Kidney tubule cell (primary cell): ENCODE measurements around the gene CAPN1.

ENCODE experiments used
- DNase-seq: peaks from one replicate; pipeline ENCODE4 v3.0.0-alpha.2; 2018; ENCODE audit warnings: low spot score

Gene CAPN1

DNA sequence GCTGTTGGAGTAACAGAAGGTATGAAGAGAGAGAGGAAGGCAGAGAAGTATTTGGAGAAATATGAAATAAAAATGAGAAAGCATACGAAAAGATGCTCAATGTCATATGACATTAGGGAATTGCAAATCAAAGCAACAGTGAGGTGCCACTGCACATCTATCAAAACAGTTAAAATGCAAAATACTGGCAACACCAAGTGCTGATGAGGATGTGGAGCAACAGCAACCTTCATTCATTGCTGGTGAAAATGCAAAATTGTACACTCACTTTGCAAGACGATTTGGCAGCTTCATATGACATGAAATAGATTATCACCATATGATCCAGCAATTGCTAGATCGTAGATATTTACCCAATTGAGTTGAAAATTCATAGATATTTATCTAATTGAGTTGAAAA is 21.1 kb upstream of the CAPN1 start:
- DNase-seq = no peak

DNA sequence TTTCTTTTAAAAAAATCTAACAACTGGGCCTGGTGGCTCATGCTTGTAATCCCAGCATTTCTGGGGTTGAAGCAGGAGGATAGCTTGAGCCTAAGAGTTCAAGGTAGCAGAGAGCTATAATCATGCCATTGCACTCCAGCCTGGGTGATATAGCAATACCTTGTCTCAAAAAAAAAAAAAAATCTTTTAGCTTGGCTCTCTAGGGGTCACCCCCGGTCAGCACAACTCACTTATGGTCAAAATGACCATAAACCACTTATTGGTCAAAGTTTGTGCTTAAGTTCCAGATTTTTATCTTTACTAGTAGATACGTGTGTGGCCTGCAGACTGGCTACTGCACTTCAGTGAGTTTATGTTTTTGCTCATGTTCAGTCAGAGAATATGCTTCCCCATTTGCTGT is 18.0 kb upstream of the CAPN1 start:
- DNase-seq = no peak

DNA sequence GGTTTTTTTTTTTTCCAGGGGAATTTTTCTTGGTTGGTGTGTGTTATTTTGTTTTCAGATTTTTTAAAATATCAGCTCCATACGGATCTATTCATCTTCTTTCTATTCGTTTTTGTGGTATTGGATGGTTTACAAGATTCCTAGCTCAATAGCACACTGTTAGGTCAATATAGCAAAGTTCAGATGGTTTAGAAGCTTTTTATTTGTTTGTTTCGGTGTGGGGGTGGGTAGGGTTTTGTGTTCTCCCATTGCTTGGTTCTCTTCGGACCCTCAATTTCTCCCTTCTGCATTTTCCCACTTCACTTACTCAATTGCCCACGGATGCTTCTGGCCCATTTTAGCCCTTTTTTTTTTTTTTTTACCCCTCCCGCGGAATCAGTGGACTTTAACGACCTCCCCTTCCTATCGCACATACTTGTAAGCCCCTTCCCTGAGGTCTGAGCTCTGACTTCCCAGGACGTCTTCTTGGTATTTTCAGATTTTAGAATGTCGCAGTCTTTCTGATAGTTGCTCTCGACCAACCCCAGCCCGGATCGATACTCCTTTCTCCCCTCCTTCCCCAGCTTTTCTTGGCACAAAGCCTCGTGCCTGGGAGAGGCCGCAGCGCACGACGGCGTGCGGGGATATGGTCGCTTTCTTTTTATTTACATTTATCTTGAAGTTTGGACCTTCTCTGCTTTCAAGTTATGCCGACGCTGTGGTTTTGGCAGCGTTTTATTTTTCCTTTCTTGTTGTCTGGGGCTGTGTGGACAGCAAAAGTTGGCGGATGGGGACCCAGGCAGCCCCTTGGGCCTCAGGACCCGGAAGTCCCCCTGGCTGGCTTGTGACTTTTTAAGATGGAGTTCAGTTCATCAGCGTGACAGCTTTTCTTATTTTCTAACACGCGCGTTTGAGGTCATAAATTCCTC is 16.1 kb upstream of the CAPN1 start:
- no peak for DNase-seq

DNA sequence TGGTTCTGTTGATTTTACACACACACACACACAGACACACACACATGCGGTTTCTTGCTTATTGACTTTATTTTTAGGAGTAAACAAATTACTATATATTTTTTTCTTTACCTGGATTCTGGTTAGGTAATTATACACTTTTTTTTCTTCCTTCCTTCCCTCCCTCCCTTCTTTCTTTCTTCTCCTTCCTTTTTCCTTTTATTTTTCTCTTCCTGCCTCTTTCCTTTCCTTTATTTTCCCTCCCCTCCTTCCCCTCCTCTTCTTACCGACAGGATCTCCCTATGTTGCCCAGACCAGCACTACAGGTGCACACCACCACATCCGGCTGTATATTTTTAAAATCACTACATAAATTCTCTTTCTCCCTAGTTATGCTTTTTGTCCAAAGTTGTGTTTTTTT is 14.8 kb upstream of the CAPN1 start:
- no peak for DNase-seq

DNA sequence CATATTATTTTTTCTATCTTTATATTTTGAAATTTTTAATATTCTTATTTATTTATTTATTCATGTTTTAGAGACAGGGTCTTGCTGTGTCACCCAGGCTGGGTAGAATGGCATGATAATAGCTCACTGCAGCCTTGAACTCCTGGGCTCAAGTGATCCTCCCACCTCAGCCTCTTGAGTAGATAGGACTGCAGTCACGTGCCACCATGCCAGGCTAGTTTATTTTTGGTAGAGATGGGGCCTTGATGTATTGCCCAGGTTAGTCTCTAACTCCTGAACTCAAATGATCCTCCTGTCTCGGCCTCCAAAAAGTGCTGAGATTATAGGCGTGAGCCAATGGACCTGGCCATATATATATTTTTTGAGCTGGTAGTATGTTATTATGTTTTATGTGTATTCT is 14.1 kb upstream of the CAPN1 start:
- no peak for DNase-seq

DNA sequence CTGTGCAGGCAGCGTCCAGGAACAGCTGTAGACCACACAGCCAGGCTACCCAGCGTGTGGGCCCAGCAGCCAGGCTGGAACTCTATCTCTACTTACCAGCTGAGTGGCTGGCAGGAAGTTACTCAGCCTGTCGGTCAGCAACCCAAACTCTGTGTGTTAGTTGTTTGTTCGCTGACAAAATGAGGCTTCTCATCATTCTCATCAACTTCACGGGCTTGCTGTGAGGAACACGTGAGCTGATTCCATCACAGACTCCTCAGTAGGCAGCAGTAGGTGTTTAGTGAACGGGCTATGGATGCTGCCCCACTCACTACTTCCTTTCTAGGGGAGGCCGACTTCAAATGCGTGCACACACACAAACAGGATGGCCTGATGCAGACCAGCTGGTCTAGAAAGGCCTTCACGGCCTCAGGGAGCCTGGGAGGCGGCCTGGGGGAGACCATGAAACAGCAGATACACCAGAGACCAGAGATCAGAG is 12.5 kb upstream of the CAPN1 start:
- peak; percentile 18 for DNase-seq

DNA sequence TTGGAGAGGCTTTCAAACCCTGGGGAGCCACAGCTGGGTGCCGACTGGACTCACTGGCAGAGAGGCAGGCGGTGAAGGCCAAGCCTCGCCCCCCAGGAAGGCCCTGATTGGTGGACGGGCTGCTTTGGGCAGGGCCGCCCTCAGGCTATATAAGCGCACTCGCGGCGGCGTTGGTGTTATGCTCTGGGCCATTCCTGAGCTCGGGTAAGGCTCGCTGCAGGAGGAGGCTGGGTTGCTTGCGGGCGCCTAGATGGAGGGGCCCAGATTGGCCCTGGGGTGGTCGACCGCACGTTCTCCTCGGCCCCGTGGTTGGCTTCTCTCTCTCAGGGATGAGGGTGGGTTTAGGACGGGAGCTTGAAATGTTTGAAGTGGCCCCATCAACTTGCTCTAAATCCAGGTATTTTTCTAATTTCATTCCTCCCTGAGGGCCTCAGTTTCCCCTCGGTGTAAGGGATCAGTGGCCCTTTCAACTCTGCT is 11.6 kb upstream of the CAPN1 start, which contains the start of gene SPDYC:
Gene SPDYC (plus strand): TSS at position 176 of the 477 bp plus-strand sequence. CDS start 1,125 bp downstream, outside the sequence.
- DNase-seq = no peak

DNA sequence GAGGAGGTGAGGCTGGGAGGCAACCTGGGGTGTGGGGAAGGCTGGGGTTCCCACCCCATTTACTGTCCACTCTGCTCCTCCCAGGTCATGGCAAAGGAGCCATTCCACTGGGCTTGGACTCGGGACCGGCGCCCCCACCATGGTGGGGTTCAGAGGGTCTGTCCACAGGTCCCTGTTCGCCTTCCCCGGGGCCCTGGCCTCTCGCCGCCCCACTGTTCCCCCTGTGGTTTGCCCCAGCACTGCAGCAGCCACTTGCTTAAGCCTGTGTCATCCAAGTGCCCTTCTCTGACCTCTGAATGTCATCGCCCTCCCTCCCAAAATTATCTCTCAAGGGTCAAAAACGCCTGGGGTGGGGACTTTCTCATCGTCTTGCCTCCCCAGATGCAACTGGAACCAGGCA is 9.1 kb upstream of the CAPN1 start:
- no peak for DNase-seq

DNA sequence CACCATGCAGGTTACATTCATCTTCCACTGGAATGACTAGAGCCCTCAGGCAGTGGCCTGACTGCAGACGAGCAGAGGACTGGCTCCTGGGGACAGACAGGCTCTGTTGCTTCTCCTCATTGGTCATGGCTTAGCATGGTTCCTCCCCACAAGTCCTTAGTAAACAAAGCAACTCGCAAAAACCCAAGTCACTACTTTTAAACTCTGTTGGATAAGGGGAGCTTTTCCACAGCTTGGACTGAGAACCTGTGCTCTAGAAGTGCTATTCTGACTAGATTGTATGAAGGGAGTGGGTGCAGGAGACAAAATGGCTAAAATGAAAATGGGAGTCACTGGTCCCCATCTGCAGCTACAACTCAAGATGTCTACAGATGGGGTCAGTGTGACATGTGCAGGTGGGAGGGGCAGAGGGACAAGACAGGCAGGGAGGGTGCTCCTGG is 7.1 kb upstream of the CAPN1 start:
- DNase-seq = peak; percentile 6

DNA sequence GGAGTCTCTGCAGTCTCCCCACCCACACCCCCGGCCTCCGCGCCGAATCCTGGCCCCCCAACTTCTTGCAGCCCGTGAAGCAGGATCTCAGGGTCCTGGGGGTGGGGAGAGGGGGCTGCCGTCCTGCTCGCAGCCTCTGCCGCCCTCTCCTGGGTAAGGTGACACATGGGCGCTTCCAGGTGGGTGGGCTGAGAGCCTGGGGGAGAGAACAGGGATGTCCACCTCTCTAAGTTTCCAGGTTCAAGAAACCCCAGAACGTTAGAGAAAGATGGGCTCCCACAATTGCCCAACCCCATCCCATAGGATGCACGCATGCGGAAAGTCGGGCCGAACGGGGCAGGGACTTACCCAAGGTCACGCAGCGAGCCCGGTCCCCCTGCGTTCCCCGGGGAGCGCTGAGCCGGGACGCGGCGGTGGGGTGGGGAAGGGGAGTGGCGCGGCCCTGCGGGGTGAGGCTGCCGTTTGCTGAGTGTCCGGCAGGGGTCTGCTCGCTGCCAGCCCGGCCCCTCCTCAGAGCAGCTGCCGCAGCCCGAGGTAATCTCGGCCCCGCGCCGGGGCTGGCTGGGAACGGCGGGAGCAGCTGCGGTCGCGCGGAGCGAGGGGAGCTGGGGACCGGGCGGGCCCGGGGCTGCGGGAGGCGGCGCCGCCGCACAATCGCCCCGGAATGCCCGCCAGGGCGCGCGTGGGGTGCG is 705 bp upstream of the CAPN1 start:
- peak; percentile 71 for DNase-seq

DNA sequence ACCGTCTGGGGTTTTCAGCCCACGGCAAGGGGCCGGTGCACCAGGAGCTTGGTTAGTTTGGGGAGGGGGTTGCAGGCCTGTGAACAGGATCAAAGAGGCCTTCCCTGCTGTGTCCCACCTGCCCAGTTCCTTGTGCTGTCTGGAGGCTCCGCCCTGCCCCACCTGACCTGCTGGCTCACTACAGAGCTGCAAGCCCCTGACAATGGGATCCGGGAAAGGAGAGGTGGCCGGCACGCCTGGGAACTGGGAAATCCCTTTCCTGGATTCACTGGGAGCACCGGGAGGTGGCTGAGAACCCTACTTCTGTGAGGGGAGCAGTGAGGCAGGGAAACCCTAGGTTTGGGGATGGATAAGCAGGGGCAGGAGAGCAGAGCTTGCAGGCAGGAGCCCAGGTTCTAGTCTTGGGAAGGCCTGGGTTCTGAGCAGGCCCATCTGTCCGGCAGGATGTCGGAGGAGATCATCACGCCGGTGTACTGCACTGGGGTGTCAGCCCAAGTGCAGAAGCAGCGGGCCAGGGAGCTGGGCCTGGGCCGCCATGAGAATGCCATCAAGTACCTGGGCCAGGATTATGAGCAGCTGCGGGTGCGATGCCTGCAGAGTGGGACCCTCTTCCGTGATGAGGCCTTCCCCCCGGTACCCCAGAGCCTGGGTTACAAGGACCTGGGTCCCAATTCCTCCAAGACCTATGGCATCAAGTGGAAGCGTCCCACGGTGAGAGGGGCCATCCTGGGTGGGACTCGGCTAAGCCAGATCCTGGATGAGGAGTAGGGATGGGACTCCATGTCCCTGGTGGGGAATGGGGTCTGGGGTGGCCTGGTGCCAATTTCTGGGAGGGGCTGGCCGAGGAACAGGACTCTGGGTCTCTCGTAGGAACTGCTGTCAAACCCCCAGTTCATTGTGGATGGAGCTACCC is 786 bp downstream of the CAPN1 start:
- DNase-seq = peak; percentile 71

DNA sequence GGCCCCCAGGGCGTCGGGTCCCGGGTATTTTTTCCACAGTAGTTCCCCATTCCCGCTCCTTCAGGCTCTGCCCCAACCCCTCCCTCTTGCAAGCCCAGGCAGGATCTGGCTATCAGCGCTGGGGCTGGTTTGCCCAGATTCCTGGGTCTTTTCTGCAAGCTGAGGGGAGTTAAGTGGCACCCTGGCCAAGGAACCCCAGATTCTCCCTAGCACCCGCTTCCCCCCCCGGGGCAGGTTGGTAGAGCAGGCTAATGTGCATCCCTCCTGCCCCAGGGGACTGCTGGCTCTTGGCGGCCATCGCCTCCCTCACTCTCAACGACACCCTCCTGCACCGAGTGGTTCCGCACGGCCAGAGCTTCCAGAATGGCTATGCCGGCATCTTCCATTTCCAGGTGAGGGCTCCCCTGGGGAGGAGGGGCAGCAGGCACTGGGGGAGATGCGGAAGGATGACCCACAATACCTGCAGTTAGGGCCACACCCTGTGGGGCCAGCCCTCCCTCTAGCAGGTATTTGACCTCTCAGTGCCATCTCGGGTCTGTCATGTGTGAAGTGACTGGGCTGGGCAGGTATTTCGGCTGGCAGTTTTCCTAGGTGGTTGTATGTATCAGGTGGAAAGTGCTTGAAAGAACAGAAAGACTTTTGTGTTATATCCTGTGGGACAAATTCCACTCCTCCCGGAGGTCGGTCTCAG is 1.6 kb downstream of the CAPN1 start:
- peak; percentile 93 for DNase-seq

DNA sequence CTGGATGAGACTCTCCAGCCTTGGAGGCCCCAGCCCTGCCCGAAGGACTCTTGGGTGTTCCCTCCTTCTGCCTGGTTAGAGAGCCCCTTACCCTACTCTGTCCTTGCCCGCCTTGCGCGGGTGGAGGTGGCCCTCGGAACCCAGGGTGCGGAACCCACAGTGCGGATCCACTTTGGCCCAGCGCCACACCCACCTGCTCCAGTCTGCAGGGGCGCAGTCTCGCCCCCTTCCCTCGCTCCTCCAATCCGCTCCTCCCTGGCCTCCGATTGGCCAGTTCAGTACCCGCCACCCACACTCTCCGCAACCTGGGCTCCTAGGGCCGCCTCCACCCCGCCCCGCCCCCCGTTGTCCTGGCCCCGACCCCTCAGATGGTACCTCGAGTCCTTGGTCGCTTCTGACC is 2.4 kb downstream of the CAPN1 start:
- no peak for DNase-seq

DNA sequence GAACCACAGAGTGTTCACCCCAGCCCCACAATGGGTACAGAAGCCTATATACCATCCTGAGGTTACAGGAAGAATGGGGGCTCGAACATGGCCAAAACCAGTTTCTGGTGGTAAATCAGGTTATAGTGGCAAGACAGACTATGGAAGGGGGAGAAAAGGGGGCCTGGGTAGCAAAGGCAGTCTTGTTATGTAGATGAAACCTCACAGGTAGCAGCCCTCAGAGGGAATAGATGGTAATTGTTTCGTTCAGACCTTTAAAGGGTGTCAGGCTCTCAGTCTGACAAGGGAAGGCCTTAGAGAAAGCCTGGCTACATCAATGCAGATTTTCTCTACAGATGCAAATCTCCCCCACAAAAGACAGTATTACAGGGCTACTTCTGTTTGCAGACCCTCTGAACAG is 3.4 kb downstream of the CAPN1 start:
- DNase-seq = no peak

DNA sequence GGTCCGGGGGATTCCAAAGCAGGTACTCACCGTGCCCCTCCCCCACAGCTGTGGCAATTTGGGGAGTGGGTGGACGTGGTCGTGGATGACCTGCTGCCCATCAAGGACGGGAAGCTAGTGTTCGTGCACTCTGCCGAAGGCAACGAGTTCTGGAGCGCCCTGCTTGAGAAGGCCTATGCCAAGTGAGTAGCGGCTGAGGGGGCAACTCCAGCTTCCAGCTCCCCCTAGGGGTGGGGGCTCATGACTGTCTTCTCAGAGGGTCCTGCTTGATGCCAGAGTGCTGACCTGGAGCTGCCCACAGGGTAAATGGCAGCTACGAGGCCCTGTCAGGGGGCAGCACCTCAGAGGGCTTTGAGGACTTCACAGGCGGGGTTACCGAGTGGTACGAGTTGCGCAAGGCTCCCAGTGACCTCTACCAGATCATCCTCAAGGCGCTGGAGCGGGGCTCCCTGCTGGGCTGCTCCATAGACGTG is 4.2 kb downstream of the CAPN1 start:
- no peak for DNase-seq

DNA sequence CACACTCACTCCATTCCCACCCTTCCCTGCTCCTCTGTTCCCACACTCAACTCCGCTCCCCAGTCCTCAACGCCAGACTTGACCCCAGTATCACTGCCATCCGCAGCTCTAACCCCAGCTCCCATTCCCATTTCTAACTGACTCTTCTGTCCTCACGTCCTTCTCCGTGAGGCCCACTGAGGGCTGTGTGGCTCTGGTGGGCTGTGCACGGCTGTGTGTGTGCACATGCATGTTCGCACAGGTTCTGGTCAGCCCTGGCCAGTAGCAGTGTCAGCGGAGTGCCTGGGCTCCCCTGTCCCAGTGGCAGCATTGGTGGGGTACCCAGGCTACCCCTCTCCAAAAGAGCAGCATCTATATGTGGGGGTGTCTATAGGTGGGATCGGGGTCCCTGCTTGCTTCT is 5.0 kb downstream of the CAPN1 start:
- no peak for DNase-seq

DNA sequence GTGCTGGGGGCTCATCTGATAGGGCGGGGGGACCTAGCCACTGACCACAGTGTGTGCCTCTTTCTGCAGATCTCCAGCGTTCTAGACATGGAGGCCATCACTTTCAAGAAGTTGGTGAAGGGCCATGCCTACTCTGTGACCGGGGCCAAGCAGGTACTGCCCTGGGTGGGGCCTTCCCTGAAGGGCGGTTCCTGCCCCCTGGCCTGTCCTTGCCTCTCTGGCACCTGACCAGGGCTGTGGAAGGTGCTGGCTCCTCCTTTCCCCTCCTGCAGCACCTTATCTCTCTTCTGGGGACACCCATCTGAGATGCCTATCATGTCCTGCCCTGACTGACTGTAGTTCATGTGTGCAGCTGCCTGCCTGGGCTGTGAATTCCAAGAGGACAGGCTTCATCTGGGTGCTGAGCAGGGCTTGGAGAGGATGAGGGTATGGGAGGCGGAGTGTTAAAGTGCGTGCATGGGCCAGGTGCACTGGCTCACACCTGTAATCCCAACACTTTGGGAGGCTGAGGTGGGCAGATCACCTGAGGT is 5.5 kb downstream of the CAPN1 start:
- DNase-seq = no peak

DNA sequence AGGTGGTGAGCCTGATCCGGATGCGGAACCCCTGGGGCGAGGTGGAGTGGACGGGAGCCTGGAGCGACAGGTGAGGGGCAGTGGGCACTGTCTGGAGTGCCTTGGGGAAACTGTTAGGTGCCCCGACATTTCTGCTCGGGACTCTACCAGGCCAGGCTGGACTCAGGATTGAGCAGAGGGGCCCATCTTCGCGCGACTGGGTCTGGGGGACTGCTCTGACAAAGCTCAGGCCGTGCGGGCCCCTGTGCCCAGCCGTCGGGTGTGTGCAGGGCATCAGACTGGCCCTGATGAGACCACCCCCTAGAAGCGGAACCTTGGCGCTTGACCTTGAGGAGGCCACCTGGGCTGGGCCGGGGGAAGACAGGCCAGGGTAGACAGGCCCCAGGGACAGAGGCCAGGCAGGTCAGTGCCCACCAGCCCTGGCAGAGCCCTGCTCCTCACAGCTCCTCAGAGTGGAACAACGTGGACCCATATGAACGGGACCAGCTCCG is 6.3 kb downstream of the CAPN1 start:
- no peak for DNase-seq

DNA sequence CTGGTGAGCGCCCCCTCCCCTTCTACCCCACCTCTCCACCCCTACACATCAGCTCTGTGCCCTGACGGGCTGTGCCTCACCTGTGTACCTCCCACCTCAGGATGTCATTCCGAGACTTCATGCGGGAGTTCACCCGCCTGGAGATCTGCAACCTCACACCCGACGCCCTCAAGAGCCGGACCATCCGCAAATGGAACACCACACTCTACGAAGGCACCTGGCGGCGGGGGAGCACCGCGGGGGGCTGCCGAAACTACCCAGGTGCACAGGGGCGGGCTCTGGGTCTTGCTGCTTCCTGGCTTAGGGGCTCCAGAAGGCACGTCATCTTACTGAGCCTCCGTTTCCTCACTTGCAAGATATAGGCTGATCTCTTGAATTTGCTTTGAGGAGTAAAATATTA is 6.8 kb downstream of the CAPN1 start:
- DNase-seq = no peak

DNA sequence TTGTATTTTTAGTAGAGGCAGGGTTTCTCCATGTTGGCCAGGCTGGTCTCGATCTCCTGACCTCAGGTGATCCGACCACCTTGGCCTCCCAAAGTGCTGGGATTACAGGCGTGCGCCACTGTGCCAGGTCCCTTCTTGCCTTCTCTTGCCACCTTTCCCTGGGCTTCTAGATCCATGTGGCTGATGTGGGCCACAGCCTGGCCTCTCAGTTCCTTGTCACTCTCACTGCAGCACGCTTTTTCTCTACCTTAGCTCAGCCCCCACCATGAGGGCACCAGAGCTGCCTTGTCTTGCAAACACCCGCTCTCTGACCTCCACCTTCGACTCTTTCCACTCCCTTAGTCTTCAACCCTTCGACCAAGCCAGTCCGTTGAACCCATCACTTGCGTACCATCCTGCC is 7.5 kb downstream of the CAPN1 start:
- DNase-seq = no peak

DNA sequence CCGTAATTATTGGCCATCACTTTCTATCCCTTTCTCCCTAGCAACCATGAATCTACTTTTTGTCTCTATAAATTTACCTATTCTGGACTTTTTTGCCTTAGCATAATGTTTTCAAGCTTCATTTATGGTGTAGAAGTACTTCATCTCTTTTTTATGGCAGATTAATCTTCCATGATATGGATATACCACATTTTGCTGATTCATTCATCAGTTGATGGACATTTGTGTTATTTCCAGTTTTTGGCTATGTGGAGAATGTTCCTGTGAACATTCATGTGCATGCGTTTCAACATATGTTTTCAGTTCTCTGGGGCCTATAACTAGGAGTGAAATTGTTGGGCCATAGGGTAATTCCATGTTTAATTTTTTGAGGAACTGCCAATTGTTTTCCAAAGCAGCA is 12.8 kb downstream of the CAPN1 start:
- DNase-seq = no peak
